Mesothelial cell of epicardium (in vitro differentiated cells): ENCODE data around the gene KIAA1549. TPM values are rescaled to one million over a fixed set of nuclear protein-coding genes. Genes with fewer than 3 reads are reported as not detected.

Source experiments
- DNase-seq, 2 experiments: peaks; one replicate each; pipeline ENCODE4 v3.0.0; 2021; ENCODE audit warnings: low spot score in 2 of 2; ENCODE audit not compliant: unreplicated experiment in 2 of 2
- H3K27ac Mint-ChIP-seq: 2 replicates; pipeline ENCODE4 v1.8.0; 2021; ENCODE audit warnings: mixed read lengths
- H3K27me3 Mint-ChIP-seq: 2 replicates; pipeline ENCODE4 v1.8.0; 2021; ENCODE audit warnings: low read depth, mixed read lengths
- H3K36me3 Mint-ChIP-seq: 2 replicates; pipeline ENCODE4 v1.8.0; 2021; ENCODE audit warnings: mixed read lengths
- H3K4me1 Mint-ChIP-seq: 2 replicates; pipeline ENCODE4 v1.8.0; 2021; ENCODE audit warnings: mixed read lengths
- H3K4me3 Mint-ChIP-seq: 2 replicates; pipeline ENCODE4 v1.8.0; 2021; ENCODE audit warnings: mild to moderate bottlenecking, moderate library complexity, mixed read lengths
- H3K9me3 Mint-ChIP-seq: 2 replicates; pipeline ENCODE4 v1.8.0; 2021; ENCODE audit warnings: mixed read lengths
- CTCF ChIP-seq: fragments of 200-600 bp; sonication (generic); IDR thresholded peaks from one replicate; pipeline ENCODE4 v1.5.0; 2021; ENCODE audit warnings: antibody characterized with exemption; ENCODE audit not compliant: unreplicated experiment
- total RNA-seq: library from RNA; stranded (reverse); gene quantifications from 3 replicates; pipeline ENCODE4 v1.2.1, GENCODE V29; 2021

The KIAA1549 gene
- total RNA-seq, 1 donor from 2014 or later = 34.8 TPM

GRCh38 chr7:138903186-138903820 is 77.9 kb downstream of the KIAA1549 start:
- TF ChIP-seq CTCF = no peak
- Mint-ChIP-seq H3K27ac (no peak overlapping the region), H3K4me1 (peaks cover 7% of the 10 kb centered on the region), H3K9me3 (no peaks in the 10 kb centered on the region), H3K36me3 (peaks cover 65% of the 10 kb centered on the region), H3K4me3 (no peak overlapping the region), H3K27me3 (no peaks in the 10 kb centered on the region)
- no peak for DNase-seq

- no peak overlapping the region for H3K4me3 Mint-ChIP-seq
- no peaks in the 10 kb centered on the region for H3K9me3 Mint-ChIP-seq
- H3K27ac Mint-ChIP-seq = no peak overlapping the region
- TF ChIP-seq CTCF = no peak
- H3K27me3 Mint-ChIP-seq = no peaks in the 10 kb centered on the region
- DNase-seq = no peak
- H3K4me1 Mint-ChIP-seq = peaks cover 7% of the 10 kb centered on the region
- peaks cover 71% of the 10 kb centered on the region for H3K36me3 Mint-ChIP-seq
Observed at GRCh38 chr7:138902161-138902560, 79.0 kb downstream of the KIAA1549 start.

- Mint-ChIP-seq H3K4me3 (no peak overlapping the region), H3K4me1 (peaks cover 7% of the 10 kb centered on the region), H3K27ac (peak overlapping the region; percentile 55), H3K27me3 (no peaks in the 10 kb centered on the region), H3K9me3 (no peaks in the 10 kb centered on the region), H3K36me3 (peaks cover 73% of the 10 kb centered on the region)
- DNase-seq = no peak
- TF ChIP-seq CTCF = no peak
Observed at GRCh38 chr7:138900035-138900828, 81.0 kb downstream of the KIAA1549 start.

- peaks cover 7% of the 10 kb centered on the region for H3K4me1 Mint-ChIP-seq
- H3K27me3 Mint-ChIP-seq = no peaks in the 10 kb centered on the region
- peaks cover 73% of the 10 kb centered on the region for H3K36me3 Mint-ChIP-seq
- H3K4me3 Mint-ChIP-seq = no peak overlapping the region
- TF ChIP-seq CTCF = no peak
- no peak for DNase-seq
- no peaks in the 10 kb centered on the region for H3K9me3 Mint-ChIP-seq
- no peak overlapping the region for H3K27ac Mint-ChIP-seq
Observed at GRCh38 chr7:138898802-138899201, 82.4 kb downstream of the KIAA1549 start.

GRCh38 chr7:138898255-138898654 is 82.9 kb downstream of the KIAA1549 start:
- no peak for TF ChIP-seq CTCF
- Mint-ChIP-seq H3K9me3 (no peaks in the 10 kb centered on the region), H3K4me3 (no peak overlapping the region), H3K27me3 (no peaks in the 10 kb centered on the region), H3K36me3 (peaks cover 70% of the 10 kb centered on the region), H3K4me1 (peaks cover 7% of the 10 kb centered on the region), H3K27ac (no peak overlapping the region)
- no peak for DNase-seq
